Measurements from ENCODE around the gene RFX6. TPM values are rescaled to one million over a fixed set of nuclear protein-coding genes. Genes with fewer than 3 reads are reported as not detected.

The RFX6 gene
- total RNA-seq, 1 experiment from 2014 or later = not detected

DNA sequence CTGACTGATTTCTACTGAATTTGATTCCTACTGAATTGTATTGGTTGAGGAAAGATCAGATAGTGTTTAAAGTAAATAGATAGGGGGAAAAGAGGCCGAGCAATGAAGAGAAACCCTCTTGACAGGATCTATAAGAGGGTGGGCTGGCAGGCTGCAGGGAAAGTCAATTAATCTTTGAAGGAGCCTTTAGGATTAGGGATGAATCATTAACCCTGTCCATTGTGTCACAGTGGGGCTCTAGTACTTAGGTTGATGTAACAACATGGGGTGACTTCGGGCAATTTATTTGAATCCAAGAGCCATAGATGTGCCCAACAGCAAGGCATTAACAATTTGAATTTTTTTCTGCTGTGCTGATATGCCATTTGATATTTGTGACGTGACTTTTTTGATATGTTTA, 7.5 kb downstream of the RFX6 start (continued):
- no peak for TF ChIP-seq CTCF (IDR thresholded peaks at IDR 0.05 in 2 of 3, conservative IDR thresholded peaks at IDR 0.05 in 1 of 3; ENCODE audit: borderline replicate concordance in 1 of 3, insufficient read depth in 1 of 3, low read depth in 2 of 3, low read length in 2 of 3)
- TF ChIP-seq EZH2 (IDR thresholded peaks at IDR 0.05) = no peak
- no peak for TF ChIP-seq SIN3A (IDR thresholded peaks at IDR 0.05; ENCODE audit: low read depth)
- no peak for TF ChIP-seq SRF (IDR thresholded peaks at IDR 0.05; ENCODE audit: low read depth)
- TF ChIP-seq RAD21 (IDR thresholded peaks at IDR 0.05; ENCODE audit: low read depth) = no peak
- no peak for TF ChIP-seq POLR2AphosphoS5 (IDR thresholded peaks at IDR 0.05; ENCODE audit: low read depth, low read length)

- Histone ChIP-seq H3K9me3 (ENCODE audit: control insufficient read depth in 1 of 2, insufficient read depth in 1 of 2, low read depth in 1 of 2, low read length in 2 of 2) (no peaks in the 10 kb centered on the region), H3K4me1 (ENCODE audit: control insufficient read depth in 1 of 2, insufficient read depth in 2 of 2, low read length in 2 of 2) (no peaks in the 10 kb centered on the region), H3K36me3 (ENCODE audit: control insufficient read depth in 1 of 2, insufficient read depth in 2 of 2, low read length in 2 of 2) (no peaks in the 10 kb centered on the region), H3K9ac (ENCODE audit: low read length) (no peak overlapping the region), H3K79me2 (ENCODE audit: insufficient read depth, low read length) (no peaks in the 10 kb centered on the region), H2AFZ (ENCODE audit: low read depth, low read length, poor library complexity, severe bottlenecking) (no peak overlapping the region), H3K27me3 (ENCODE audit: insufficient read depth, low read length) (no peaks in the 10 kb centered on the region), H3K4me3 (replicated peaks in 1 of 2; ENCODE audit: low read depth in 1 of 2, low read length in 2 of 2) (no peak overlapping the region), H3K27ac (ENCODE audit: low read depth, low read length) (no peak overlapping the region), H3K4me2 (ENCODE audit: low read length) (no peak overlapping the region), H3K9me2 (ENCODE audit: insufficient read depth) (no peaks in the 10 kb centered on the region), H4K20me1 (ENCODE audit: insufficient read depth) (no peaks in the 10 kb centered on the region)
- intact Hi-C loops (cut with micrococcal nuclease) = loop anchor here (10.0 kb wide), 1 partner anchor 428 kb away; no protein-coding TSS in a partner anchor
- ChIA-PET POLR2A (no interaction called here), CTCF (no interaction called here), RAD21 (ENCODE audit: low non-redundant PET in 1 of 2, low total read pairs in 2 of 2, uncharacterized antibody in 2 of 2, unreplicated experiment in 2 of 2) (no interaction called here)
- TF ChIP-seq POLR2A (IDR thresholded peaks at IDR 0.05; ENCODE audit: borderline replicate concordance, extremely low read depth, insufficient read depth, insufficient read length) = no peak
- TF ChIP-seq ZNF274 (IDR thresholded peaks at IDR 0.05; ENCODE audit: low read depth, low read length) = no peak
- TF ChIP-seq ELF1 (IDR thresholded peaks at IDR 0.05; ENCODE audit: borderline replicate concordance, low read depth) = no peak
- no peak for TF ChIP-seq ZFX (IDR thresholded peaks at IDR 0.05)
- TF ChIP-seq RAD21 (IDR thresholded peaks at IDR 0.05; ENCODE audit: low read depth) = no peak
- TF ChIP-seq JUND (IDR thresholded peaks at IDR 0.05) = no peak
- TF ChIP-seq, protein P1, sequence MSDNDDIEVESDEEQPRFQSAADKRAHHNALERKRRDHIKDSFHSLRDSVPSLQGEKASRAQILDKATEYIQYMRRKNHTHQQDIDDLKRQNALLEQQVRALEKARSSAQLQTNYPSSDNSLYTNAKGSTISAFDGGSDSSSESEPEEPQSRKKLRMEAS (IDR thresholded peaks at IDR 0.05) = no peak
- TF ChIP-seq, protein P2, sequence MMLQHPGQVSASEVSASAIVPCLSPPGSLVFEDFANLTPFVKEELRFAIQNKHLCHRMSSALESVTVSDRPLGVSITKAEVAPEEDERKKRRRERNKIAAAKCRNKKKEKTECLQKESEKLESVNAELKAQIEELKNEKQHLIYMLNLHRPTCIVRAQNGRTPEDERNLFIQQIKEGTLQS (IDR thresholded peaks at IDR 0.05) = no peak
- TF ChIP-seq FOSL1 (IDR thresholded peaks at IDR 0.05; ENCODE audit: low read depth) = no peak
- TF ChIP-seq SRF (IDR thresholded peaks at IDR 0.05; ENCODE audit: low read depth) = no peak
- no peak for TF ChIP-seq ZBTB33 (IDR thresholded peaks at IDR 0.05; ENCODE audit: extremely low read depth, insufficient replicate concordance, low read length)
- no peak for TF ChIP-seq YY1 (IDR thresholded peaks at IDR 0.05; ENCODE audit: extremely low read depth, insufficient replicate concordance, low read depth, low read length)
- no peak for TF ChIP-seq SIN3A (IDR thresholded peaks at IDR 0.05; ENCODE audit: low read depth)
- no peak for TF ChIP-seq POLR2AphosphoS5 (IDR thresholded peaks at IDR 0.05; ENCODE audit: low read depth, low read length)
- TF ChIP-seq CBX3 (IDR thresholded peaks at IDR 0.05; ENCODE audit: low read depth) = no peak
- TF ChIP-seq, protein P3, sequence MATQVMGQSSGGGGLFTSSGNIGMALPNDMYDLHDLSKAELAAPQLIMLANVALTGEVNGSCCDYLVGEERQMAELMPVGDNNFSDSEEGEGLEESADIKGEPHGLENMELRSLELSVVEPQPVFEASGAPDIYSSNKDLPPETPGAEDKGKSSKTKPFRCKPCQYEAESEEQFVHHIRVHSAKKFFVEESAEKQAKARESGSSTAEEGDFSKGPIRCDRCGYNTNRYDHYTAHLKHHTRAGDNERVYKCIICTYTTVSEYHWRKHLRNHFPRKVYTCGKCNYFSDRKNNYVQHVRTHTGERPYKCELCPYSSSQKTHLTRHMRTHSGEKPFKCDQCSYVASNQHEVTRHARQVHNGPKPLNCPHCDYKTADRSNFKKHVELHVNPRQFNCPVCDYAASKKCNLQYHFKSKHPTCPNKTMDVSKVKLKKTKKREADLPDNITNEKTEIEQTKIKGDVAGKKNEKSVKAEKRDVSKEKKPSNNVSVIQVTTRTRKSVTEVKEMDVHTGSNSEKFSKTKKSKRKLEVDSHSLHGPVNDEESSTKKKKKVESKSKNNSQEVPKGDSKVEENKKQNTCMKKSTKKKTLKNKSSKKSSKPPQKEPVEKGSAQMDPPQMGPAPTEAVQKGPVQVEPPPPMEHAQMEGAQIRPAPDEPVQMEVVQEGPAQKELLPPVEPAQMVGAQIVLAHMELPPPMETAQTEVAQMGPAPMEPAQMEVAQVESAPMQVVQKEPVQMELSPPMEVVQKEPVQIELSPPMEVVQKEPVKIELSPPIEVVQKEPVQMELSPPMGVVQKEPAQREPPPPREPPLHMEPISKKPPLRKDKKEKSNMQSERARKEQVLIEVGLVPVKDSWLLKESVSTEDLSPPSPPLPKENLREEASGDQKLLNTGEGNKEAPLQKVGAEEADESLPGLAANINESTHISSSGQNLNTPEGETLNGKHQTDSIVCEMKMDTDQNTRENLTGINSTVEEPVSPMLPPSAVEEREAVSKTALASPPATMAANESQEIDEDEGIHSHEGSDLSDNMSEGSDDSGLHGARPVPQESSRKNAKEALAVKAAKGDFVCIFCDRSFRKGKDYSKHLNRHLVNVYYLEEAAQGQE (IDR thresholded peaks at IDR 0.05; ENCODE audit: low read depth) = no peak
- ATAC-seq (no peak), DNase-seq (ENCODE audit: low read depth, low spot score) (no peak)
- no TSS peak for BruUV-seq (replicated peaks)
Measured at GRCh38 chr6:116887168-116887567, 10.1 kb downstream of the RFX6 start.

Measured in HCT116 (cell line).